NCI-H345 (cell line): Measurements from ENCODE around the gene APBA2.
A peak's percentile ranks its signal among the peaks of the same experiment; 100 is the strongest.

Source experiments
- DNase-seq: peaks from one replicate; lab custom pipeline; 2025; lab: John Stamatoyannopoulos, UW

APBA2 gene

DNA sequence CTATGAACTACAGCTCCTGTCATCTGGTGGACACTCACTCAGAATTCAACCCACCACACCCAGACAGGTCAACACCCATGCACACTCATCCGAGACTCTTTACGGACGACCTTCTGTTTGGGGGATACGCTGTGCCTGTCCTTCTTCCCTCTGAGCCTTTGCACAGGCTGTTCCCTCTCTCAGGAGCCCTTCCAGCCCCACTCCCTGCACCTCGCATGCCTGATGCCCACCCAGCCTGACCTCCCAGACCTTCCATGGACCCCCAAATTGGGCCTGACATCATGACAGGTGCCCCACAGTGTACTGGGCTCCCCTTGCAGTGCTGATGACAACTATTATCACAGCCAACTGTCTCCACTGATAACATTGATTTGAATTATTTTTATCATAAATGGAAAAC, 248.0 kb downstream of the APBA2 start:
- no peak for DNase-seq

DNA sequence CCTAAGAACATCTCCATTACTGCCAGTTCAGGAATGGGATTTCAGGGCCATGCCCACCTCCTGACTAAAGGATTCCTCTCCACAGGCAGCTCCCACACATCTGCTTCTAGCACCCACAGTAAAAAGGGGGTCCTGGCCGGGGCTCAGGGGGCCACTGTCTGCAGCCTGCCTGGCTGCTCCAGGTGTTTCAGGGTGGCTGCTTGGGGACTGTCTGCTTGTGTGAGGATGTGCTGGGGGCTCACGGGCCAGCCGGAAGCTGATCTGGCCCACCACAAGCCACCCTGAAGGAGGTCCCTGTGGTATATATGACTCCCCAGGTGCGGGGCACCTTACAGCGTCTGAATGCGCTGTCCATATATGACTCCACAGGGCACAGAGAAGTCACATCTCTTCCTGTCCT, 248.5 kb downstream of the APBA2 start:
- no peak for DNase-seq

DNA sequence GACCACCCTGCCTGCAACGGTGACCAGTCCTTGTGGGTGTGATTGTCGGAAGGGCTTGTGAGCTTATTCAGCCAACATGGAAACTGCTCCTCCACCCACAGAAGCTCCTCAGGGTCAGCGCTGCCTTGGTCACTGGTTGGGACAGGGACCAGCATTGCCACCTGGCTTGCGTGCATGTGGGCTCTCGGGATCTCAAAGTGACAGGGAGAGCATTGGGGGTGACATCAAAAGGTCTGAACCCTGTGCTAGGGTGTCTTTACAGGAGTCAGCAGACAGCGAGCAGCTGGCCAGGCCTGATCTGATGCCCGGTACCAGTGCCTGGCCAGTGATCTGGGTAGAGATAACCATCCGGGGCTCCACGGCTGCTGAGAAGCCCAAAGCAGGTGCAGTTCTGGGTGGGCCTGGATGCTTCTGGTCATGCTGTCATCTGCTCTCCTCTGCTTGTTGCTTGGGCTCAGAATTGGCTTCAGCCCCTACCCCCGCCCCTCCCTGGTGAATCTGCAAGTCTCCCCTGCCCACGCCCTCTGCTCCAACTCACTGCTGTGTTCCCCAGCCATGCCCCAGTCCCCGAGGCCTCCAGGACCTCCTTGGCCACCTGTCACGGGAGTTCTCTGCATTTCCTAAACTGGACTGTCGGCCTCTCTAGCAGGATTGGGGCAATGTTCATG, 249.0 kb downstream of the APBA2 start:
- no peak for DNase-seq

DNA sequence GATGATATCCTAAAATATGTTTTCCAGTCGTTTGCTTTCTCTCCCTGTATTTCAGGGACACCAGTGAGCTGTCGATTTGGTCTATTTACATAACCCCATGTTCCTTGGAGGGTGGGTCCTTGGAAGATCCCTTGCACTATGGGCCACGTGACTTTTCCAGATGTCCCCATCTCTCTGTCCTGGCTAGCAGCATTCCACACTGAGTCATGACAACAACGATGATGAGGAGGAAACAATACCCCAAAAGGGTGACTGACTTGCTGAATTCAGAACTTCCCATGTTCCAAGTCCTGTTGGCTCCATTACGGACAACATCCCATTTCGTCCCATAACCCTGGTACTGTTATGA, 249.5 kb downstream of the APBA2 start:
- DNase-seq, result no peak

DNA sequence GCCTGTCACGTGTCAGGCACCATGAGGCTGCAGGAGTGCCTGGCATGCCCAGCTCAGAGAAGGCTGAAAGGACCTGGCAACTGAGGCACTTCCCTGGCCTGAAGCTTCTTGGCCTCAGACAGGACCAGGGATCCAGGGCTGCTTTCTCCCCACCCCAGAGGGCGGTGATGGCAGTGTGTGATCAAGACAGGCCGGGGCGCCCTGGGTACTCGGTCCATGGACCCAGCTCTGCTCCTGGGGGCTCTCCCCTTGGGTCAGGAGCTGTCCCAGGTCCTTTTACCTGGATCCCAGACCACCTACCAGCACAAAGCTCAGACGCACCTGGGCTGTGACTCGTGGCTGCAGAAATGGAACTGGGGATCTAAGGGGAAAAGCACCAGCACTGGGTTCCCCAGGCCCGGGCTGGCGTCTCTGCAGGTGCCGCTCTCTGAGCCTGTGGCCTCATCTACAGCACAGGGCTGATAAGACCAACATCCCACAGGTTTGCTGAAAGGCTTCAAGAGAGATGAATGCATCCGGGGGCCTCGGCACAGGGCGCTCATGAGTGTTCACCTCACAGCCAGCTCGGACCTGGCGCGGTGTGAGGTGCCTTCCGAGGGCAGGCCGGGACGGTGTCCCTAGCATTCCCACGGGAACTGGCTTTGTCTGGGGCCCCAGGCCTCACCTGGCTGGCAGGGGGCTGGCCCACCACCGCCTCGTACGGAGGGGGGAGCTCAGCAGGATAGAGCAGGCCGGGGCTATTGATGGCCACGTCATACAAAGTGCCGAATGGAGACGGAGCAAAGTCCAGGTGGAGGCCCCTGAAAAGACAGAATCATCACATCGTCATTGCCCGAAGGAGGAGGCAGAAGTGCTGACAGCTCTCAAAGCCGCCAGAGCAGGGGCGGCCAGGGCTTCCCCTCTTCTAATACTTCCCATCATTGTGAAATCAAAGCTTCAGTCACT, 250.2 kb downstream of the APBA2 start:
- DNase-seq, result no peak

DNA sequence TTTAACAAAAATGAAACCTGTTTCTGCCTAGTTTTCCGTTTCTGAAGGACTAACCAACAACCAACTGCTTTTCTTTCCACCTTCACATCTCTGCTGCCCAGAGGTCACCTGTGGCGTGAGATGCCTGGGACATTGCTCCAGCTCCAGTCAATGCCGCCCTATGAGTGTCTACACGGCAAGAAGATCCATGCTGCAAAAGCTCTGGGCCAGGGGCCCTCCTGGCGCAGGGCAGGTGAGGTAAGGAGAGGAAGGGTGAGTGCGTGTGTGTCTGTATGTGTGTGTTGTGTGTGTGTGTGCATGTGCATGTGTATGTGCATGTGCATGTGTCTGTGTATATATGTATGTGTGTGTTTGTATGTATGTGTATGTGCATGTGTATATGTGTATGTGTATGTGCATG, 252.5 kb downstream of the APBA2 start:
- DNase-seq, result no peak

DNA sequence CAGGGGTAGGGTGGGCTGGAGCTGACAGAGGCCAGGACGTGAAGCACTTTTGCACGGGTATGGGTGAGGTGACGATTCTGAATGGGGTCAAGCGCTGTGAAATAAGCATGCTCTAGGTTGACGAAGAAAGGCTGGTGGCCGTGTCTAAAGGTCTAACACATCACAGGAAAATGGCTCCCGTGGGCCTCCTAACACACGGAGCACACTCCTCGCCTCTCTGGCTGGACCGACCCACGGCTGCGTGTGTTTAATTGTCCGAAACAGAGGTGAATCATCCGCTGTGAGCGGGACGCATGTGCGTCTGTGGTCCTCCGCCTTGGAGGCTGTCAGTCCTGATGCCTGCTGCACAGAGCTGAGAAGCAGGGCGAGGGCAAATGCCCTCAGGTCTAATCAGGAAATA, 253.3 kb downstream of the APBA2 start:
- DNase-seq, result no peak

DNA sequence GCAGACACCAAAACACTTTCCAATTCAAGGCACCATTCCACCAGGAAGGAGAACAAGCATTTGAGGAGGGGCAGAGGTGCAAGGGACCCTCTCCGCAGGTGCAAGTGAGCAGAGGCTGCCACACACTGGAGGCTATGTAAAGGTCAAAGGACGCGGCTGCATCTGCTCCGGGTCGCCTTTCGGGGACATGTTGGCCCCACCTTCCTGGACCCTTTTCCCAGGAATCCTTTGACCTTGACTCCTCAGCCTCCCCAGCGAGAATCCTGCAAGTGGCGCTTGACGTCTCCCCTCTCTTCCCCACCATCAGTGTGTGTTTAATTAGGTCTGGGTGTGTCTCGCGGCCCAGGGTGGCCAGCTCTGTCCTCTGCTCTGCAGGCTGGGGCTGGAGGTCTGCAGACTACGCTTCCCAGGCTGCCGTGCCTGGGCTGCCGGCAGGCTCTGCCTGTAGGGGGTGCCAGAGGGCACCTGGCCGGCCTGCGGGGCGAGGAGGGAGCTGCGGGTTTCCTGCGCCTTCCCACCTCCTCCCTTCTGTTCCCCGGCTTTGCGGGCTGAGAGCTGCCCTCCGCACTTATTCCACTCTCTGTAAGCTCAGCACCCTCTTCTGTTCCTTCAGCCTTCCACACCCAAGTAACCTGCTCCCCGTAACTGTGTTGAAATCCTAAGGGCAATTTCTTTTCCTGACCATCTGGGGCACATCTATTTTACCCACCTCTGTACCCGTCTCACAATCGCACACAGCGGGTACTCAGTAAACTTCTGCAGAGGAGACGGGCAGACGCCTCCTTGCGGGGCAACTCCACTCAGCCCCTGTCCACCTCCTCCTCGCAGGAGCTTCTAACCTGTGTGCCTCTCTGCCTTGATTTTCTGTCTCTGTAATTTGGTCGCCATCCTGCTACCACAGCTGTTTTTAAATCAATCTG, 254.0 kb downstream of the APBA2 start:
- DNase-seq, result peak; percentile 49

DNA sequence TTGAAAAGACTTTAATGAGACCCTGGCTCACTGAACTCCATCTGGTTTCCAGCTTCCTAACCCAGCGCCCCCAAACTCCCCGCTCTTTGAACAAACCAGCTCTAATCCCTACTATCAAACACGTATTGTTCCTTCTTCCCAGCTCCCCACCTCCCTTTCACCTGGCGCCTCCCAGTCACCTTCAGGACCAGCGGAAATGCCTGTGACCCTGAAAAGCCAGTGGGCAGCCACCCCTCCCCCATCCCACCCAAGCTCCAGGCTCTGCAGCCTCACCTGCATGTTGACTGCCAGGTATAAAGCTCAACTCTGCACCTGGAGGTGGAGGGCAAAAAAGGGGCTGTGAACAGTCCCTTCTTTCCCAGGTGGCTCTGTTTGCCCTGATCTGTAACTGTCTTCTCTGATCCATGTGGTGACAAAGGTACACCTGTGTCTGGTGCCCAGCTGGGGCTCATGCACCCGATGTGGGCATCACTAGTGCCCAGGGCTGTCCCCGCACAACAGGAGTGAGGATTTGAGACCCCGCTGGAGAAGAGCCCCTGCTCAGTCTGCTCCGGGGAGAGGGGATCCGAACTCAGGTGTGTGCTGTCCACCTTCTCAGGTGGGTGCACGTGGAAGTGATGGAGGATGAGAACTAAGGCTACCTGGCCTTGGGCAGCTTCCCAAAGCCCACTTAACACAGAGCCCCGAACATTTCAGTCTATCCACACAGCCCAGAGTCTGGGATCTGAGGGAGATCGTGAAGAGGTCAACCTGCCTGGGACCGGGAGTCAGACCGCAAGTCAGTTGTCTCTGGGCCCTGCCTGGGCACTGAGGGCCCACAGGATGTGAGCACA, 254.9 kb downstream of the APBA2 start:
- DNase-seq, result no peak

DNA sequence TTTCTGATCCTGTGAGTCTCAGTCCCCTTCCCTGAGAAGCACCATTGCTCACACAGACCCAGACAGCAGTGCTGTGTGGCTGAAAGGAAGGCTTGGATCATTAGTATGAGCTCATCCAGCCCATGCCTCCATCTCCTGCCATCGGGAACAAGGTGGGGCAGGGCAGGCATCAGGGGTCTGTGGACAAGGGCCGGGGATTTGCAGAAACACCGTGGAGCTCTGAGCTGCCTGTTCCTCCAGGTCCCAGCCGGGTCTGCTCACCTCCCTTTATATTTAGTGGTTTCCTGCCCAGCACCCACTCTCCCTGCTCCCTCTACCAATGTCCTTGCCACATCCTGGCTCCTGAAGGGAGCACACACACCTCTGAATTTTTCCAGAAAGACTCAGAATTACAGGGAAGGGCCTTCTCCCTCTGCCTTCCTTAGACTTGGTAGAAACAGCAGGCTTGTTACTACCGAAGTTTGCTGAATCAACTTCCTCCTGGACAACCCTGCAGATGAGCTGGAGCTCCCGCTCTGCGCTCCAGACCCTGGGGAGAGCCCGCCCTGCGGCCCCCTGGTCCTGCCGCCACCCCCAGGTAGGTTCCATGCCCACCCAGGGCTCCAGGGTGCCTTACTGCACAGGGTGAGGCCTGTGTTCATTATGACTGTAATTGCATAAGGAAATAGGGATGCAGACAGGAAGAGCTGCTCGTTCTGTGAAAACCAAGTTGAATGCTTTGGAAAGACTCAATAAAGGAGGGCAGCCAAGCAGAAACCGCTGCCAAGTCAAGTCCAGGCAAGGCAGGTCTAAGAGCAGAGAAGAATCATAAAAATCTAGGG, 255.7 kb downstream of the APBA2 start:
- DNase-seq, result no peak

DNA sequence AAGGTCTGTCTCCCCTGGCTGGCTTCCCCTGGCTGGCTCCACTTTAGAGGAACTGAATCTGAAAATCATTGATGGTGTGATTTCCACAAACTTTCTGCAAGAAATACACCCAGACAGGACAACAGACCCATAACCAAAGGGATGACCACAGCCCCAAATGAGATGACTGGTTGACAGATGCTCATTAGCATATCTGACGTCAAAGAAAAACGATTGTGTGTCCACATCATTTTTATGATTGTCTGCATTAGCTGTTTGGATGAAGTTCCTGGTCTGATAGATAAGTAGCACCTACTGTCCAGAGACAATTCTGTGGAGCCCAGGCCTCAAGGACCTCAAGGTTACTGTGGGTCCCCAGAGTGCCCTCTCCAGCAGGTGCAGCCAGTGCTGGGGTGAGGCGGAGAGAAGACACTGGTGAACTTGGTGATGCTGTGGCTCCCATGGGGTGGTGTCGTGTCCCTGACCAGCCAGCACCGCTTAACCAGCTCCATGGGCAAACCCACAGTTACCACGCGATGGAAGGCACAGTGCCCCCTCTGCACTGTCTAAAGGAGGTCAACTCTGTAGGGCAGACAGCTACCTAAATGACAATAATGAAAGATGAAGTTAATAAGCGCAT, 256.5 kb downstream of the APBA2 start:
- DNase-seq, result no peak

DNA sequence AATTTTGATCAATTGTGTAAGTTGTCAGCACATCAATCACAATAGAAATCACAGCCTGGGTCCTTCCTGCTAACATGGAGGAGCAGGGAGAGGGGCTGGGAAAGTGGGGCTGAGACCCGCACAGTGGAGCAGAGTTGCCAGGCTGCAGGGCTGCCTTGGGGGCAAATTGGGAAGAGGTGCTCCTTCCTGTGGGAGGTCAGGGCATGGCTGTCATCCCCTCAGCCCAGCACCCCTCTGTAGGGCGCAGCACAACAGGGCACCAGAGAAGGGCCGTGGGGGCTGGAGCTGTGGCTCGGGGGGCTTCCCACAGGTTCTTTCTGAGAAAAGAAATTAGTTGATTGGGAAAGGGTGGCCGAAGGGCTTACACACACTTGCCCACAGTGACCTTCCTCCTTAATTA, 257.5 kb downstream of the APBA2 start:
- DNase-seq, result no peak

DNA sequence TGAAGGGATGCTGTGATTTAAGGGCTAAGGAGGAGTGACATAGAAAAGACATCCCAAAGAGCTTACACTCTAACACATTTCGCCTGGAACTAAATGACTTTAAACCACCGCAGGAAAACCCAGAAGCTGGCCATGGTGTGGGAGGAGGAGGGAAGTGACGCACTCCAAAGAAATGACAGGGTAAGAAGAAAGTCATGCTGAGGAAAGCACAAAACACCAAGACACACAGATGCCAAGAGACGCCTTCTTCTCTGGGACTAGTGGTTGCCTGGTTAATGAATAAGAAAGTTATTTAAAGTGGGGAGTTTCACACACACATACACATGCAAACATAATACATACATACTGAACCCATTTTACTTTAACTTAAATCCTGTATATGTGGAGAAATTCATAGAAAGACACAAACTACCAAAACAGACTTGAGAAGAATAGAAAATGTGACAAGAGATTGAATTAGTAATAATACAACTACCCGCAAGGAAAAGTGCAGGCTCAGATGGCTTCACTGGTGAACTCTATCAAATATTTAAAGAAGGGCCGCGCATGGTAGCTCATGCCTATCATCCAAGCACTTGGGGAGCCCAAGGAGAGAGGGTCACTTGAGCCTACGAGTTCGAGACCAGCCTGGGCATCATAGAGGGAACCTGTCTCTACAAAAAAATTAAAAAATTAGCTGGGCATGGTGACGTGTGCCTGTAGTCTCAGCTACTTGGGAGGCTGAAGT, 258.3 kb downstream of the APBA2 start:
- no peak for DNase-seq

DNA sequence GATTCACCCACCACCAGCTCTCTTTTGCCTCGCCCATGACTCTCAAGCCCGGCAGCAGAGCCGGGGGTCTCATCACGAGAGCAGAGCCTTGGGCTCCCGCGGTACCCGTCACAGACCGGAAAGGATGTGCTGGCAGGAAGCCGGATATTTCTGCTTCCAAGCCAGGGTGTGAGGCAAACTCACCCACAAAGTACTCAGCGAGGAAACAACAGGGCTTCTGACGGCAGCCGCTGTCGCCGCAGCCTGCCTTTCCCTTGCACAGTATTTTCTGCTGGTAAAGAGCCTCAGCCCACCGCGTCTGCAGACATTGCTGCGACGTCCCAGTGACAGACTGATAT, 263.9 kb downstream of the APBA2 start:
- no peak for DNase-seq

DNA sequence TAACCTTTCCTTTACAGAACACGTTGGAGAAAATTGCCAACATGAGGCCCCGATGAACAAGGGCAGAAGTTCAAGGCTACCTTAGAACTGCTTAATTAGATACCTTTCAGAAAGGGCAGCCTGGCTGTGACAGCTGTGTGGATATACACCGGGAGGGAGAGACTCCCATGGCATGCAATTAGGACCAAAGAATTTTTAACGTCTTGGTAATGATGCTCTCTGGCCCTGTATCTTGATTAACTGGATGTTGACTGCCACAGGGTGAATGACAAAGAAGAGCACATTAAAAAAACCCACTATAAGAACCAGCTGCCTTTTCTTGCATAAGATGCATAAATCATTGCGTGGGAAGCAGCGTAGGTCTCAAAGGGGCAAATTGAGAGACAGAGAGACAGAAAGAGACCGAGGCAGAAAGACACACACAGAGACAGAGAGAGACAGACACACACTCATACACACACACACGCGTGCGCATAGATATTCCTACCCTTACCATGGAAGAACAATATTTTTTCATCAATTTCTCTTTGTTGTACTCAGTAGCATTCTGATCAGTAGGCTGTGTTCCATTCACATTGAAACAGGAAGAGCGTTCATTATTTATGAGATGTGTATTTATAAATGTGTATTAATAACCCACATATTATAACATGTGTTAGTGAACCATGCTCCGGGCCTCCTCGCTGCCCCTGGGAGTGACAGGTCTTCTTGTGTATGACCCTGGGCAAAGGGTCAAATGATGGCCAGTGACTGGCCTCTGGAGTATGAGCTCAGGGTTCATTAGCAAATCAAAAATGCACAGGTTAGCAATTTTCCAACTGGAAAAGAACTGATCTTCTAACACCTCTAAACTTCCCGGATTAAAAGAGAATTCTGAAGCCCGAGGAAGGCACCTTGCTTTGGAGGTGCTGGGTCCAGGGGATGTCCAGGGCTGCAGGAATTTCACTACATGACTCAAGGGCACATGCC, 265.0 kb downstream of the APBA2 start:
- DNase-seq, result no peak

DNA sequence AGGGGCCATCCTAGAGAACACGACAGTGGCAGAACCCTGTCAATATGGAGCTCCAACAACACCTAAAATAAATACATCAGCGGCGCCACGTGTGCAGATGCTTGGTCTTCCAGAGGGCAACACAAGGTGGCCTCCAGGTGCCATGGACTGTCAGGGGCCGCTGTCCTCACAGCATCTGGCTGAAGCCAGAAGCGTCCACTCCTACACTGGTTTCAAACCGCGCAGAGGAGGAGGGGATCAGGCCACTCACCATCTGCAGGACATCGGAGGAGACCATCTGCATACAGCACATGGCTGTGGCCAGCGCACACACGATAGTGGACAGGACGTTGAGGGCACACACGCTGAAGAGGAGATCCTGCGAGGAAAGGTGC, 265.7 kb downstream of the APBA2 start:
- no peak for DNase-seq

DNA sequence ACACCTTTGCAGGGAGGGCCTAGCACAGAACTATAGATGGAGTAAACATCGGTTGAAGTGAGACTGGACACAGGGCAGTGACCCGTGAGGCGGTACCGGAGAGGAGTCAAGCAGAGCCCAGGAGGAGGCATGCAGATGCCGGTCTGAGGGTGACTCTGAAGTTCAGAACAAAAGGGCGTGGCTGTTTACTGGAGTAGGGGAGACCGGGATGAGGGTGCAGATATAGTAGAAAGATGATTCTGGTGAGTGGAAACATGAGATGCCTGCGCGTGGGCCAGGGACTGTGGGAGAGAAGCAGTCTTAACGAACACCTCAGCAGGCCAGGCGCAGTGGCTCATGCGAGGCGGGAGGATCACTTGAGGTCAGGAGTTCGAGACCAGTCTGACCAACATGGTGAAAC, 270.7 kb downstream of the APBA2 start:
- no peak for DNase-seq

DNA sequence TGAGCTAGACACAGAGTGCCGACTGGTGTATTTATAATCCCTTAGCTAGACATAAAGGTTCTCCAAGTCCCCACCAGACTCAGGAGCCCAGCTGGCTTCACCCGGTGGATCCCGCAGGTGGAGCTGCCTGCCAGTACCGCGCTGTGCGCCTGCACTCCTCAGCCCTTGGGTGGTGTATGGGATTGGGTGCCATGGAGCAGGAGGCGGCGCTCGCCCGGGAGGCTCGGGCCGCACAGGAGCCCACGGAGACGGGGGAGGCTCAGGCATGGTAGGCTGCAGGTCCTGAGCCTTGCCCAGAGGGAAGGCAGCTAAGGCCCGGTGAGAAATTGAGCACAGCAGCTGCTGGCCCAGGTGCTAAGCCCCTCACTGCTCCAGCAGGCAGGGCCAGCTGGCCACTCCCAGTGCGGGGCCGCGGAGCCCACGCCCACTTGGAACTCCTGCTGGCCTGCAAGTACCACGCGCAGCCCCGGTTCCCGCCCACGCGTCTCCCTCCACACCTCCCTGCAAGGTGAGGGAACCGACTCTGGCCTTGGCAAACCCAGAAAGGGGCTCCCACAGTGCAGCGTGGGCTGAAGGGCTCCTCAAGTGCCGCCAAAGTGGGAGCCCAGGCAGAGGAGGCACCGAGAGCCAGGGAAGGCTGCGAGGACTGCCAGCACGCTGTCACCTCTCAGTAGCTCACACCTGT, 274.1 kb downstream of the APBA2 start:
- no peak for DNase-seq
